Pancreas (tissue), 10 donors: ENCODE data around the gene SPTBN4. TPM values are rescaled to one million over a fixed set of nuclear protein-coding genes. Genes with fewer than 3 reads are reported as not detected.

ENCODE experiments used
- ATAC-seq, 4 donors: fragments of 200-7000 bp; cut with Tn5 transposase; one replicate each; pipeline versions ENCODE4 v1.8.0 to v1.9.1; 2020; ENCODE audit warnings: mild to moderate bottlenecking in 4 of 4, moderate library complexity in 4 of 4
- DNase-seq, 6 donors: peaks; one replicate each; pipeline ENCODE4 v3.0.0-alpha.2; 2020
- FAIRE-seq: peaks from 2 replicates; lab custom pipeline; 2012; peaks lifted over from hg19 to GRCh38; lab: Jason Lieb, UNC
- H3K27ac ChIP-seq, 4 donors: fragments of 200-600 bp; sonication (generic); 1 replicate in 3 of 4; 2 replicates in 1 of 4; pipeline versions ENCODE4 v1.5.0 to v1.8.0; 2020
- H3K27me3 ChIP-seq, 4 donors: fragments of 200-600 bp; one replicate each; pipeline ENCODE4 v1.8.0; 2021
- H3K36me3 ChIP-seq, 3 donors: fragments of 200-600 bp; sonication (generic) in 1 of 3; one replicate each; pipeline versions ENCODE4 v1.5.0 to v1.8.0; 2020 to 2021
- H3K4me1 ChIP-seq, 3 donors: fragments of 200-600 bp; one replicate each; pipeline ENCODE4 v1.8.0; 2021
- H3K4me3 ChIP-seq, 4 donors: fragments of 200-600 bp; sonication (generic) in 2 of 4; one replicate each; pipeline versions ENCODE4 v1.5.0 to v1.8.0; 2020 to 2021
- H3K9me3 ChIP-seq, 4 donors: fragments of 200-600 bp; one replicate each; pipeline ENCODE4 v1.8.0; 2021
- WGBS, 2 donors: extraction: QIAGEN DNeasy Blood & Tissue Kit; methylation state at CpG; one replicate each; pipeline ENCODE4 v1.1.7; 2013; 5-methylcytosine and 5-hydroxymethylcytosine counted together
- intact Hi-C, 3 donors: fragments of 100-400 bp; cut with DNase I; formaldehyde crosslinking; loops; one replicate each; pipeline versions ENCODE4 v1.11.1 to v1.14.2; 2022
- polyA plus RNA-seq, 2 donors: library from polyadenylated mRNA; stranded (reverse); fragments of 200-250 nt; gene quantifications; one replicate each; pipeline ENCODE4 v1.2.3, GENCODE V29; 2013
- total RNA-seq, 6 donors: library from RNA; stranded (reverse); fragmentation: NEBNext Ultra II Directional in 4 of 6; extraction: Animal tissue kit (Norgen Biotek cat#: 25700) in 4 of 6; gene quantifications; one replicate each; pipeline versions ENCODE4 v1.2.1 to v1.2.4, GENCODE V29; 2021 to 2023
- TF ChIP-seq, protein P1 (sequence below), 4 donors: fragments of 200-600 bp; sonication (generic) in 3 of 4; IDR thresholded peaks; one replicate each; pipeline versions ENCODE4 v1.5.0 to v1.8.0; 2021; ENCODE audit warnings: antibody characterized with exemption in 4 of 4
- donor health status: healthy with polysubstance abuse.
- donor health status: DM: no; HTN: no; CAD: no; lungs with moderate emphysema.
- donor health status: DM: no; HTN: no; CAD: no.
- donor health status: control.
- donor health status: control.
- donor health status: Bipolar disorder and iron deficiency.
- donor health status: DM: yes; HTN: yes; CAD: no.
- donor health status: DM: no; HTN: no; CAD: no.
- donor health status: DM: no; HTN: no; CAD: no.
- donor health status: DM: yes; HTN: yes; CAD: no.

Gene SPTBN4
- total and polyA plus RNA-seq, 8 donors: 1.0 to 23.9 (median 1.7) TPM

DNA sequence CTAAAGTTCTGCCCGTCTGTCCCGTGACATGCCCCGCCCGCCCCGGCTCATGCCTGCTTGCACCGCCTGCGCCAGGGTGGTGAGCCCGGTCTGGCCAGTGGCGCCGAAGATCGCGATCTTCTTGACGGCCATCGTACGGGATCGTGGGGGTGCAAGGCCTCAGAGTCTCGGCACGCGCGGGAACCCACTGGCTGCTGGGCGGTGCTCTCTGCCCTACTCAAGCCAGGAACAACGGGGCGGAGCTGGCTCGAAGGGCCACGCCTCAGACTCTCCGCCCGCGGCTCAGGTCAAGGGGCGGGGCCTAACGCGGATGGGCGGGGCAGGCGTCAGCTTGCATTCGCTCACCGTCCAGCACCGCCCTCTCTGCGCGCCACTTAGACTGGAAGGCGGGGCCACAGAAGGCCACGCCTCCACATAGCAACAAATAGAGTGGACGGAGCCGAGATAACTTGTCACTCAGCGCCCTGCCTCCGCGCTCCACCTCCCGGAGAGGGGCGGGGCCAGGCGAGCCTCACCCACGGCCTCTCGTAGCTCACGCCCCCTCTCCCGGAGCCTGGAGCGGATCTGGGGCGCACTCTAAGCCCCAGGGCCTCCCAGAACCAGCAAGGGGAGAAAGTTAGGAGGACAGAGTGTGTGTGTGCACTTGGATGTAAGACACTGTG is 1.1 kb upstream of the SPTBN4 start, which contains the start of gene BLVRB:
Gene BLVRB, minus strand, starts transcription at position 189 of the 662 bp plus-strand sequence. Its CDS starts 57 bp downstream, at position 132.
- Histone ChIP-seq H3K36me3 (no peaks in the 10 kb centered on the region), H3K27me3 (no peaks in the 10 kb centered on the region), H3K27ac (peak within 1 kb of the TSS; percentile 57 to 91 (median 88)), H3K4me1 (peaks cover 3 to 19% (median 4%) of the 10 kb centered on the region in 3 donors), H3K4me3 (peak within 1 kb of the TSS; percentile 50 to 77 (median 62)), H3K9me3 (no peaks in the 10 kb centered on the region)
- WGBS, 2 donors: 0% methylated on average over 46 to 54 of the region's 54 CpGs
- ATAC-seq (peak; percentile 91 to 93 (median 92)), FAIRE-seq (peak; percentile 89), DNase-seq (peak; percentile 99 to 100 (median 100))
- TF ChIP-seq, protein P1, sequence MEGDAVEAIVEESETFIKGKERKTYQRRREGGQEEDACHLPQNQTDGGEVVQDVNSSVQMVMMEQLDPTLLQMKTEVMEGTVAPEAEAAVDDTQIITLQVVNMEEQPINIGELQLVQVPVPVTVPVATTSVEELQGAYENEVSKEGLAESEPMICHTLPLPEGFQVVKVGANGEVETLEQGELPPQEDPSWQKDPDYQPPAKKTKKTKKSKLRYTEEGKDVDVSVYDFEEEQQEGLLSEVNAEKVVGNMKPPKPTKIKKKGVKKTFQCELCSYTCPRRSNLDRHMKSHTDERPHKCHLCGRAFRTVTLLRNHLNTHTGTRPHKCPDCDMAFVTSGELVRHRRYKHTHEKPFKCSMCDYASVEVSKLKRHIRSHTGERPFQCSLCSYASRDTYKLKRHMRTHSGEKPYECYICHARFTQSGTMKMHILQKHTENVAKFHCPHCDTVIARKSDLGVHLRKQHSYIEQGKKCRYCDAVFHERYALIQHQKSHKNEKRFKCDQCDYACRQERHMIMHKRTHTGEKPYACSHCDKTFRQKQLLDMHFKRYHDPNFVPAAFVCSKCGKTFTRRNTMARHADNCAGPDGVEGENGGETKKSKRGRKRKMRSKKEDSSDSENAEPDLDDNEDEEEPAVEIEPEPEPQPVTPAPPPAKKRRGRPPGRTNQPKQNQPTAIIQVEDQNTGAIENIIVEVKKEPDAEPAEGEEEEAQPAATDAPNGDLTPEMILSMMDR (IDR thresholded peaks at IDR 0.05): no peak
- intact Hi-C loops: no loop called here

DNA sequence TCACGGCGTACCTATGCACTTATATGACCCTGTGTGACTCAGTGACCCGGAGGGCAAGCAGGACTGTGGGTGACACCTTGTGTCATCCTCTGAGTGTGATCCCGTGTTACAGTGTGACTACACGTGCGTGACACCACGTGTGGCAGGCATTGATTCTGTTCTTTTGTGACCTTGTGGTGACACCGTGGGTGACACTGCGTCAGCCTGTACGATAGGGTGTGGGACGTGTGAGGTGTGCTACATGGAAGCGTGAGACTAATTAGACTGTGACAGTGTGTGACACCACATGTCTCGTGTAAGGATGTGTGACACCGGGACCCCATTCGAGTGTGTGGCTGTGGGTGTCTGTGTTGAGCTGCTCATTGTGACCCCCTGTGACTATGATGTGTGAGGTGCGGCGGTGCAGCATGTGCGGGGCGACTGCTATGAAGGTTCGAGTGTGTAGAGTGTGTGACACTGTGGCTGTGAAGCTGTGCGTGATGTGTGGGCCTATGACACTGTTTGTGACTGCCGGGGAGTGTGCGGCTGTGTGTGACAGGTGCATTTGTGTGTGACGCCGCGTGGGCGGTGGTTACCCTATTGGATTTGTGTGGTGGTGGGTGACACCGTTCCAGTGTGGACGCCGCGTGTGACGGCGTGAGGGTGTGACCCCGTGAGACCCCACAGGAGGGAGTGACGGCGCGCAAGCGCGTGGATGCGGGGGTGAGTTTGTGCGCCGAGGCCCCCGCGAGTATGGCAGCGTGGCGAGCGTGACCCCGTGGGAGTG is 399 bp upstream of the SPTBN4 start:
- FAIRE-seq: no peak
- H3K36me3 ChIP-seq: no peaks in the 10 kb centered on the region
- H3K27ac ChIP-seq: peak overlapping the region; percentile 7 to 89 (median 60)
- WGBS, 2 donors: 4 to 6% methylated on average over 48 of the region's 48 CpGs
- peak overlapping the region; percentile 18 to 69 (median 35) for H3K4me3 ChIP-seq
- peak; percentile 1 to 7 (median 4) for ATAC-seq
- peaks cover 3 to 19% (median 4%) of the 10 kb centered on the region in 3 donors for H3K4me1 ChIP-seq
- H3K9me3 ChIP-seq: no peaks in the 10 kb centered on the region
- DNase-seq: peak; percentile 35 to 74 (median 58)
- intact Hi-C loops: no loop called here
- no peaks in the 10 kb centered on the region for H3K27me3 ChIP-seq
- TF ChIP-seq, protein P1 (IDR thresholded peaks at IDR 0.05): no peak

DNA sequence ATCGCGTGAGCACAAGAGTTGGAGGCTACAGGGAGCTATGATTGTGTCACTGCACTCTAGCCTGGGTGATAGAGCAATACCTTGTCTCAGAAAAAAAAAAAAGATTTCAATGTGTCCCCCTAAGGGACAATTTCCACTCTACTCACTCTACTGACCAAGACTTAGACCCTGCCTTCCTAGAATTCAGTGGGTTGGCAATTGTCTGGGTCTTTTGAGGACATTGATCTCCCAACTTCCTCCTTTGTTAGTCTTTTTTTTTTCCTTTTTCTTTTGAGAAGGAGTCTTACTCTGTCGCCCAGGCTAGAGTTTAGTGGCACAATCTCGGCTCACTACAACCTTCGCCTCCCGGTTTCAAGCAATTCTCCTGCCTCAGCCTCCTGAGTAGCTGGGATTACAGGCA is 2.2 kb downstream of the SPTBN4 start:
- no peaks in the 10 kb centered on the region for H3K9me3 ChIP-seq
- intact Hi-C loops: no loop called here
- no peak overlapping the region for H3K27ac ChIP-seq
- no peaks in the 10 kb centered on the region for H3K27me3 ChIP-seq
- WGBS, 2 donors: 94% methylated on average over 6 of the region's 6 CpGs
- H3K4me3 ChIP-seq: no peak overlapping the region
- TF ChIP-seq, protein P1 (IDR thresholded peaks at IDR 0.05): no peak
- ATAC-seq (no peak), DNase-seq (no peak), FAIRE-seq (no peak)
- peaks cover 3 to 15% (median 4%) of the 10 kb centered on the region in 3 donors for H3K4me1 ChIP-seq
- H3K36me3 ChIP-seq: no peaks in the 10 kb centered on the region

DNA sequence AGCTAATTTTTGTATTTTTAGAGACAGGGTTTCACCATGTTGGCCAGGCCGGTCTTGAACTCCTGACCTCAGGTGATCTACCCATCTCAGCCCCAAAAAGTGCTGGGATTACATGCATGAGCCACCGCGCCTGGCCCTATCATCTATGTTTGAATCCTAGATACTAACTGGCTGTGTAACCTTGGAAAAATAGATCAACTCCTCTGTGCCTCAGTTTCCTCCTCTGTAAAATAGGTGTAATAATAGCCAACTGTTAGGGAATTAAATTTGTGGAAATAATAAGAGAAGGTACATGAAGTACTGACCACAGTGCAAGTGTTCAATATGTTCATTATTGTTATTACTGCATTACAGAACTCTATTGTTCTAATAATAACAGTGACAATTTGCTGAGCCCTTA is 4.3 kb downstream of the SPTBN4 start:
- no peak for FAIRE-seq
- Histone ChIP-seq H3K27me3 (no peaks in the 10 kb centered on the region), H3K4me3 (no peak overlapping the region), H3K27ac (no peak overlapping the region), H3K9me3 (no peaks in the 10 kb centered on the region), H3K36me3 (no peaks in the 10 kb centered on the region), H3K4me1 (peaks cover 0 to 6% (median 0%) of the 10 kb centered on the region in 3 donors)
- TF ChIP-seq, protein P1 (IDR thresholded peaks at IDR 0.05): no peak
- no peak for ATAC-seq
- WGBS, 2 donors: 96 to 97% methylated on average over 3 of the region's 3 CpGs
- intact Hi-C loops: no loop called here
- DNase-seq: no peak
